ENCODE measurements around the gene LONRF3. TPM values are rescaled to one million over a fixed set of nuclear protein-coding genes. Genes with fewer than 3 reads are reported as not detected.

LONRF3 gene
- total RNA-seq, 1 donor from 2014 or later: 10.7 TPM

GRCh38 chrX:119036107-119037029, 62.0 kb downstream of the LONRF3 start:
- no peak for DNase-seq (ENCODE audit: low read depth, low spot score)

DNA sequence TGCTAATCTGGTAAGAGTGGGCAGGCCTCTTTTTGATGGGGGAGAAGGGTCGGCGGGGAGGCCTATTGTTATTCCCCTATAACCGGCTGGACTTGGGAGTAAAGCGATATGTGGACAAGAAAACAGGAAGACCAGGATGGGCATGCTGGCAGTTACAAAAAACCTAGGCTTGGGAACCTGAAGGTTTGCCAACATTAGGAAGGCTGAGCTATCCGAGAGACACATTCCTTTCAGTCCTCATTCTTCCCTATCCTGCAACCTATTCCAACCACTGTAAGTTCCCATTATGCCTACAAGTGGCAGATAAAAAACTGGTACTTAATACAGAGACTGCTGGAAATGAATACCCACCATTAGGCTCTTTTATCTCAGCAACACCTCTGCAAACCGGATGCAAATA, 66.0 kb downstream of the LONRF3 start:
- DNase-seq (ENCODE audit: low read depth, low spot score): no peak

DNA sequence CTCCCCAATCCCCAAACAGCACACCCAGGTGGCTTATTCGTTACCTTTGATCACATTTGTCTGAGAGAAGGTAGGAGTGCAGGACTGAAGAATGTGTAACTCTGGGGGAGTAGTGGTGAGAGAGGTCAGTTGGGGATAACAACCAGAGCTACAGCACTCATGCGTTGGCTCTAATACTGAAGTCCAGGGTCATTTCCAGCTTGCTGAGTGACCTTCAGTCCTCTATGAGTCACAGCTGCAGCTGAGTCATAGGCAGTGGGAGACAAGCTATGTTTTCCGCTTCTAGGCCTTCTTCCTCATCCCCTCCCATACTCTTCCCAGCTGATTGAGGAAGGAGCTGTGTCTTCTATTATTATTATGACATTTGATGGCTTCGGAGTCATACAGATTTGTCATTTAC, 66.8 kb downstream of the LONRF3 start:
- peak; percentile 62 for DNase-seq (ENCODE audit: low read depth, low spot score)

DNA sequence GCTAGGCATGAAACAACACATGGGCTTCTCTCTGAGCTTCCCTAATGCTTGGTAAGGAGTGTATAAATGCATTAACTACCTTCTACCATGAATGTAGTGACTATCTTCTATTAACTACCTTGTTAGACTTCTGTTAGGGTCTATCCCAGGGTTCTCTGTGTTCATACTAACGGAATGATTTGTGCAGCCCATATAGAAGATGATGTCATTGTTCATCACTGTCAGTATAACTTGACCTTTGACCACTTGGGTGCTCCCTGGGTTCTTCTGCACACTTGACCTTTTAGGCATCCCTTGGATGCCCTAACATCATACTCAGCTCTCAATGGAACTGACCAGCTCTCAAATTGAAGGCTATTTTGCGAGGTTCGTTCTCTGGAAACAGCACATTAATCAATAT, 67.6 kb downstream of the LONRF3 start:
- no peak for DNase-seq (ENCODE audit: low read depth, low spot score)

- DNase-seq (ENCODE audit: low read depth, low spot score): no peak
Observed at GRCh38 chrX:119042996-119043395, 68.6 kb downstream of the LONRF3 start.

DNA sequence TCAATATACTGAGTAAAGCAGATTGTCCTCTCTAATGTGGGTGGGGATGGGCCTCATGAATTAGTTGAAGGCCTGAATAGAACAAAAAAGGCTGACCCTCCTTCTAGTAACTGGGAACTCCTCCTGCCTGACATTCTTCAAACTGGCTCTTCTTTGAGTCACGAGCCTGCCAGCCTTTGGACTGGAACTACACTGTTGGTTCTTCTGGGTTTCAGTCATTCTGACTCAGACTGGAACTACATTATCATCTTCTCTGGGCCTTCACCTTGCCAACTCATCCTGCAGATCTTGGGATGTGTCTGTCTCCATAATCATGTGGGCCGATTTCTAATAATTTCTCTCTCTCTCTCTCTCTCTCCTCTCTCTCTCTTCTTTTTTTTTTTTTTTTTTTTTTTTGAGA, 71.5 kb downstream of the LONRF3 start:
- no peak for DNase-seq (ENCODE audit: low read depth, low spot score)

GRCh38 chrX:119055687-119056086, 81.3 kb downstream of the LONRF3 start:
- DNase-seq (ENCODE audit: low read depth, low spot score): no peak

DNA sequence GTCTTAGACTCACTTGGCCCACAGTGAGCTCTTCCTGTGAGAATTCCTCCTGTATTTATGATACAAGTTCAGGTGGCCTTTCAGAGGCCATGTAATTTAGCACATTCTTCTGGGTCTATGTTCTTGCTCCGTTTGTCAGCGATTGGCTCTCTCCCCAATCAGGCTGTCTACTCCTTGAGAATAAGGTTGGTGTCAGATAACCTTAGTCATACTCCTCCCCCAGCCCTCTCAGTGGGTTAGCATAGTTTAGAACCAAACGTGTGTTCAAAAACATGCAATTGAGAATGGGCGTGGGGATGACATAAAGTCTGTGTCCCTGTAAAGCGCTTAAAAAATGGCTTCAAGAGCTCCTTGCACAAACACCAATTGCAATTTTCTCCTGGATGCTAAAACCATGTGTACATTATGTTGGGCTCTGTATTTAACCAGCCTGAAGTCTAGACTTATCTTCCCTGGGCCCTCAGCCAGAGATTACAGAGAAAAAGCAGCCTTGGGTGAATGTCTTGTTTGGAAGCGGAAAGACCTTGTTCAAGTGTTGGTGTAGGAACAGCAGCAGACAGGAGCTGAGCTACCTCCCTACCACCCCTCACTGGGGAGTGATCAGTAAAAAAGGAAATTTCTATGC, 88.4 kb downstream of the LONRF3 start:
- DNase-seq (ENCODE audit: low read depth, low spot score): no peak

DNA sequence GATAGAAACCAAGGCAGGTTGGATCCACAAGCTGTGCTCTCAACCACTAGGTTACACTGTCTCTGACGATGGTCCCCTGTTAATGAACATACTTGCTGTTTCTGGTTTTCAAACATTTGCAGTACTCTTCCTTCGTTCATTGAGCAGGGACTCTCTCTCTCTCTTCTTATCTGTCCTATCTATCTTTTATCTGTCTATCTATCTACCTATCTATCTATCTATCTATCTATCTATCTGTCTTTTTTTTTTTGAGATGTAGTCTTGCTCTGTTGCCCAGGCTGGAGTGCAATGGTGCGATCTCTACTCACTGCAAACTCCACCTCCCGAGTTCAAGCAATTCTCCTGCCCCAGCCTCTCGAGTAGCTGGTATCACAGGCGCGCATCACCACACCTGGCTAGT, 89.0 kb downstream of the LONRF3 start:
- DNase-seq (ENCODE audit: low read depth, low spot score): no peak

- peak; percentile 3 for DNase-seq (ENCODE audit: low read depth, low spot score)
Observed at GRCh38 chrX:119067023-119067739, 92.8 kb downstream of the LONRF3 start.

Other genes with a start within 250 kb of the LONRF3 start
- gene IL13RA1, start 247.0 kb upstream of the LONRF3 start, total RNA-seq: 44.6 and 47.9 TPM in 2 replicates
- gene ZCCHC12, start 150.8 kb upstream of the LONRF3 start, total RNA-seq: 0.07 TPM in 1 of 2 replicates, not detected in the other
- not detected in 2 replicates for gene CT47C1, start 98.4 kb downstream of the LONRF3 start, total RNA-seq
- not detected in 2 replicates for gene KIAA1210, start 153.2 kb downstream of the LONRF3 start, total RNA-seq